GM19099 (cell line): ENCODE results near the gene PLAC1.

Experiments used
- POLR2A ChIP-seq: IDR thresholded peaks from 3 replicates; pipeline ENCODE4 v1.6.1; 2011; ENCODE audit warnings: low read depth; ENCODE audit not compliant: insufficient read length; ENCODE audit errors: extremely low read depth

Gene PLAC1

DNA sequence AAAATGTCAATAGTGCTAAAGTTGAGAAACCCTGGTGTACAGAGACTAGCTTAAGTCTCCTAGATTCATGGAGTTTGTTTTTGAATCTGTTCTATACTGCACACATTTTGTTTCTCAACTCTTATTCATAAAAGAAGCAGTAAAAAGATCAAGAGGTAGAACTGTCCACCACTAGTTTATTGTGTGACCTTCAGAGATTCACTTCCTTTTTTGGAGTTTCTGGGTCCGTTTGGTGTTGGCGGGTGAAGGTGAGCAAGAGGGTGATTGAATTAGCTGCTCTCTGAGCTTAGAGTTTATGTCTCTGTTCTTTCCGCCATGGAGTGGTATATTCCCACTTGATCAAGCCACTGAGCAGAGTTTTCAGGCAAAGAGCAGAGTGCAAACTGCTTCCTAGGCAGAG lies 21.4 kb upstream of the PLAC1 start:
- no peak for TF ChIP-seq POLR2A

DNA sequence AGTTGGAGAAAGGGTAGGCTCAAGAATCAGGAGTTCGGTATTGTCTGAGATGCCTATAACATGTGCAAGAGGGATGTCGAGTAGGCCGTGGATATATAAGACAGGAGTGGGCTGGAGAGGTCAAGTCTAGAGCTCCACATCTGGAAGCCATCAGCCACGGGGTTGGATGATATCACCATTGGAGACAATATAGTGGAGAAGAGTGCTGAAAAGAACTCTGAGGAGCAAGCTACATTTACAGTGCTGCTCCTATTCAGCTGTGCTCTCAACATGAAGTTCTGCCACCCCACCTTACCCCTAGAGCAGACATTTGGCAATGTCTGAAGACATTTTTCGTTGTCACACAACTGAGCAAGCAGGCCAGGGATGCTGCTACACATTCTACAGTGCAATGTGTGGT lies 20.9 kb upstream of the PLAC1 start:
- TF ChIP-seq POLR2A = no peak

DNA sequence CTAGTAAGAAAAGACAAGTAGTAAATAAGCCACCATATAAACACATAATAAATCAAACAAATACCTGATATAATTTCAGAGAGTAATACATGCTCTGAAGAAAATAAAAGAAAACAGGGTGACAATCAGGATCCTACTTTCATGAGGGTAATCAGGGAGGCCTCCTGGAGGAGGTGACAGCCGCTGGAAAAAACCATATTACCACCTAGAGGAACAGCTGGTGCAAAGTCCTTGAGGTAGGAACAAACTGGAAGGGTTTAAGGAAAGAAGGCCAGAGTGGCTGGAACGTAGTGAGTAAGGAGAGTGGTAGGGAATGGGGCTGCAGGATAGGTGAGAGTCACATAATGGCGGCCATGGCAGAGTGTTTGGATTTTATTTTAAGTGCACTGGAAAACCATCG lies 19.1 kb upstream of the PLAC1 start:
- TF ChIP-seq POLR2A = no peak

DNA sequence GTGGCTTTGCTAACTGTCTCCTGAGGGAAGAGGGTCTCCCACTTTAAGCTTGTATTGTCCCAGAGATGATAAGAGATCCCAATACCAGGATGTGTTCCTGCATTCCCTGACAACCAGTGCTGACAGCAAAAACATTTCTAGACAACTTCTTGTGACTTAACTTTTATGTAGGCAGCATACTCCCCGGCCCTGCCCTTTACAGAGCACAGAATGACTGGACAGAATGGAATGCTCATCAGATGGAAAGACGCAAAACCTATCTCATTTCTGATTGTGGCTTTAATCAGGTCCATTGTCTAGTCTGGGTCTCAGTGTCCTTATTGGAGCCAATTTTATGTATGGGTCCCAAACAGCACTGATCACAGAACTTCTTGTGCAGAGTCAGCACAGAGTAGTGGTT lies 18.2 kb upstream of the PLAC1 start:
- no peak for TF ChIP-seq POLR2A

DNA sequence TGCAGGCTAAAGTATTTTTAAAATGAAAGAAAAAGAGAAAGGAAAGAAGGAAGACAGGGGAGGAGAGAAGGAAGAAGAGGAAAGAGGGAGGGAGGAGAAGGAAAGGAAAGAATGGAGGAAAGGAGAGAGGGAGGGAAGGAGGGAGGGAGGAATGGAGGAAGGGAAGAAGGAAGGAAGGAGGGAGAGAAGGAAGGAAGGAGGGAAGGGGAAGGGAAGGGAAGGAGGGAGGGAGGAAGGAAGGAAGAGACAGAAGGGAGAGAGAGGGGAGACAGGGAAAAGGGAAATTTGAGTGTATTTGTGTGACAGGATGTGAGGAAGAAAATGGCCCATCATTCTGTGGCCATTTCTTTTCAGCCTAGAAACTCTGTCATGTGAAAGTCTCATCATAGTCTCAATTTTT lies 14.9 kb upstream of the PLAC1 start:
- TF ChIP-seq POLR2A = no peak

DNA sequence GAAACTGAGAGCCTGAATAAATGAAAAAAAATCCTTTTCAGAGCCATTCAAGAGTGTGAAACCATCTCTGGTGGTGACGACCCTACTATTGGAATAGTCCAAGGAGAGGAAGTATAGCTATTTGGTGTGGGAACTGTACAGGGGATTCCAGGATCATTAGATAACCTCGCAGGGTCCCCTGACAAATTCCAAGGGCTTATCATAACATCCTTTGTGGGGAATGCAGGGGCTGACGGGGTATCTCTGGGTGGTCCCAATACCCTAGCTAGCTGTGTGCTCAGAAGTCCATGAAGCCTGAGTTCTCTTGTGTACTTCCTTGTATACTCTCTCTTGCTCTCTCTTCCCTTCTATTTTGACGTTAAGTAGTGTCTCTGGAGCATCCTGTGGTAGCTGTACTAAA lies 13.8 kb upstream of the PLAC1 start:
- TF ChIP-seq POLR2A = no peak

DNA sequence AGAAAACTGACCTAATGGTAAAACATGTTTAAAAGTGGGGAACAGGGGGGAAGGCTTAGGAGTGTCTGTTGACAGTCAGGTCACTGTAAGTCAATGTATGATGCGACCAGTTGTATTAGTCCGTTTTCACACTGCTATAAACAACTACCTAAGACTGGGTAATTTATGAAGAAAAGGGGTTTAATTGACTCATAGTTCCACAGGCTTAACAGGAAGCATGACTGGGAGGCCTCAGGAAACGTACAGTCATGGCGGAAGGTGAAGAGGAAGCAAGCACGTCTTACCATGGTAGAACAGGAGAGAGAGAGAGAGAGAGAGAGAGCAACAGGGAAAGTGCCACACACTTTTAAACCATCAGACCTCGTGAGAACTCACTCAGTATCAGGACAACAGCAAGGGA lies 13.0 kb upstream of the PLAC1 start:
- TF ChIP-seq POLR2A = no peak

DNA sequence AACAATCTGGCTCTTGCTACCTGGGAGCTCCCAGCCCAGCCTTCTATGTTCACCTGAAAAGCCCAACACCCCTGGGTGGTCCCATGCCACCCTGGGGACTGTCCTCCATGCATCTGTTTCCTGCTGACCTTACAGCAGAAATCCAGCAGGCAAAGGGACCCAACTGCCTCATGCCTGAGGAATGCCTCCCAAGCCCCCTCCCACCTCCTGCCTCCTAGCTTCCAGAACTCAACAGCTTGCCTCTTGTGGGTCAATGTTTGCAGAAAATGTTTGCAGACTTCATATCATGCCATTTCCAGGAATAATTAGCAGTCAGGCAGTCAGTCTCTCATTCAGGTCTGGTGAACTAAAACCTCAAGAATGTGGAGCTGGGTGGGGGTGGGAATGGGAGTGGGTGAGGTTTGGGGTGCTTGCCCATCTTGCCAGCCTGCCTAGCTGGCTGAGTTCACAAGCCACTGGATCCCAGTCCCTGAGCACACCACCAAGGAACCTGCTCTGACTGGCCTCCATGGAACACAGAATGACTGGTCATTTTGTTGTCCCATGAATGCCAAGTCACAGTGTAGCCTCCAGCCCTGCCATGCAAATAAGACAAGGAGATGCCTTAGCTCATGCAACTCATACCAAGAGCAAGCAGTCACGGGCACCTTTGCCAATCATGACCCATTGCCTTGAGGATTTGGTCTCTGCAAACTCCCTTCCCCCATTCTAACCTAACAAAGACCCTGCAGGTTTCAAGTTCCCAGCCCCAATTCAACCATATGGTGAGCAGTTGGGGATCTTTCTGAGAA lies 12.1 kb upstream of the PLAC1 start:
- TF ChIP-seq POLR2A = no peak

DNA sequence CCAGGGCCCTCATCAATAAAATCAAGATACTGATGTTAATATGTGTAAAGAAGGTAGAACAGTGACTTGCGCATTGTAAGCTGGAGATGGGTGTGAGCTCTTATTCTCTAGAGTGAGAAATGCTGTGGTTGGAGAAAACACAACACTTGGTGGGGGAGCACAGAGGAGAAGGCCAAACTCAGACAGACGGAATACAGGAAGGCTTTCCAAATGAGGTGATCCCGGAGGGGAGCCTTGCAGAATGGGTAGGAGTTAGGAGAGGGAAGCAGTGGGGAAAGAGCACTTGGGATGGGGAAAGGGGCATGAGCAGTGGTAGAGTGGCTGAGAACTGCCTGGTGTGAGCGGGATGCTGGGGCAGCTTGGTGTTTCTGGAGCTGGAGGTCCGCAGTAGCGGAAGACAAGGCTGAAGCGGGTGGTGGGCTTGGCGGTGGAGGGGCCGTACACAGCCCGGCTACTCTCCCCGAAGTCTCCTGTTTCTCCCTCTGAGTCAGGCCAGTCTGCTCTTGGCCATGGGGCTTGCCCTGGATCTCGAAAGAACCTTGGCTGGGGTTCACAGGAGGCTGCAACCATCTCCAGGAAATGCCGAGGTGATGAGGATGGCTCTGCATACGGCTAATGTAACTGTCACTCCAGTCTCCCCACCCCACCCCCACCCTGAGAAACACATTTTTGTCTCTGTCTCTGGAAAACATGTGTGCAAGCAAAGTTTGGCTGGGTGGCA lies 11.3 kb upstream of the PLAC1 start:
- no peak for TF ChIP-seq POLR2A

DNA sequence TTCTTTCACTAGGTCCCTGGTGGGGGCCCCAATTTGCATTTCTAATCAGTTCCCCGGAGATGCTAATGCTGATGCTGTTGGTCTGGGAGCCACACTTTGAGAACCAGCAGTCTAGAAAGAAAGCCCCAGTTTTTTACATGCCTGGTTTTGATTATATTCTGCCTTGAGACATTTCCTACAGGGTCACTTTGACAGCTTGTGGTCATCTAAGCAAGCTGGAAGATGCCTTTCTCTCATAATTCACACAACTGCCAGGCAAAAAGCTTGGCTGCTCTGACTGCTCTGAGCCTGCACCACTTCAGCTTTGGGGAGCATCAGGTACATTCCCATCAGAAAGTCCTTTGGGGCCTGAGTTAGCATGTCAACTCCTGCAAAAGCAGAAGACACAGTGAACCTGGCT lies 5.9 kb upstream of the PLAC1 start:
- no peak for TF ChIP-seq POLR2A

DNA sequence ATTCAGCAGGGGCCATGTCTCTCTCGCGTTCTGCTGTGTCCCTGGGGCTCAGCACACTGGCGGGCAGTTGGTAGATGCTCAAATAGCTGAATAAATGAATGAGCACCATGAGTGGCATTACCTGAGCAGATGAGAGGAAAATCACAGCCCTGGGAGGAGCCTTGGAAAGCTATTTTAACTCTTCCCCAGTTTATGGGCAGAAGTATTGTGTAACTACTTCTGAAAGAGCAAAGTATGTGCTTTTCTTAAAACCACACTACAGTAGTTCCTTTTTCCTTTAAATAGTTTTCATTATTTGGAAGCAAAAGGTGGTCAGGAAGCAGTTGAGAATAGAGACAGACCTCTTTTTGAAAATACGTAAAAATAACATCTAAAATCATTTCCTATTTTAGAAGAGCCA lies 3.0 kb upstream of the PLAC1 start:
- TF ChIP-seq POLR2A = no peak

DNA sequence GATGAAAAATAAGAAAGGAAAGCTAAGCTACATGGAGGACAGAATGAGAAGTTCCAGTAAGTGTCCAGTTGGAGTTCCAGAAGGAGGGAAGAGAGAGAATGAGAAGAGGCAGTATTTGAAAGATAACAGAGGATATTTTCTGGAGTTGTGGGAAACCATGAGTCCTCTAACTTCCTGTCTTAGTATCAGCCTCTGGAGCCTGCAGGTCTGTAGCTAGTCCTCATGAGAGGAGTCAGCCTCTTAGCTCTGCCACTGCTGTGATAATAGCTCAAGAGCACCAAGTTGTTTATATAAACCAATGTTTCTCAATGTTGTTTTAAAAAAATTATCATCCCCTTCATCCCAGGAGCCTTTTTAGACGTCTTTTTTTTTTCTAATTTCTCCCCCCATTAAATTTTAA lies 2.4 kb upstream of the PLAC1 start:
- no peak for TF ChIP-seq POLR2A

DNA sequence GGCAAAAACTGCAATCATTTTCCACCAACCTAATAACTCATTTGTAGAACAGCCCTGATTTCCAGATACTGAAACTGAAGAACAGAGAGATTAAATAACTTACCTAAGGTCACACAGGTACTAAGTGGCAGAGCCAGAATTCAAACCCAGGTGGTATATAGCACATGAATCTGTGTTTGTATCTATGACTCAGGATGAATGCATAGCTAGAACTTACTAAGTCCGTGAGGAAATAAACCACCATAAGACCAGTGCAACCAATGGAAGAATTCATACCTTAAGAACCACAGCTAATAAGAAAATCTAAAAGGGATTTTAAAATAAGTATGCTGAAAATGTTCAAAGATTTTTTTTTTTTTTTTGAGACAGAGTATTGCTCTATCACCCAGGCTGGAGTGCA lies 1.5 kb upstream of the PLAC1 start:
- TF ChIP-seq POLR2A = no peak

DNA sequence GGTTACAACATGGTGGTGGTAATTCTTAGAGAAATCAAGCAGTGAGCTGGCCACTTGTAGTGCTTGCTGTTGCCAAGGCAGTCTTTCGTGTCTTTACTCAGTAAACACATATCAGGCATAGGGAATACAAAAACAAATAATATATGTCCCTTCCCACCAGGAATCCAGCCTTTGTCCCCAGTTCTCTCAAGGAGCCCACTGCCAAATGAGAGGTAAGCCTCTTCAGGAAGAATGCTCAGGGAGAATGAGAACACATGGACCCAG lies 421 bp upstream of the PLAC1 start:
- no peak for TF ChIP-seq POLR2A

DNA sequence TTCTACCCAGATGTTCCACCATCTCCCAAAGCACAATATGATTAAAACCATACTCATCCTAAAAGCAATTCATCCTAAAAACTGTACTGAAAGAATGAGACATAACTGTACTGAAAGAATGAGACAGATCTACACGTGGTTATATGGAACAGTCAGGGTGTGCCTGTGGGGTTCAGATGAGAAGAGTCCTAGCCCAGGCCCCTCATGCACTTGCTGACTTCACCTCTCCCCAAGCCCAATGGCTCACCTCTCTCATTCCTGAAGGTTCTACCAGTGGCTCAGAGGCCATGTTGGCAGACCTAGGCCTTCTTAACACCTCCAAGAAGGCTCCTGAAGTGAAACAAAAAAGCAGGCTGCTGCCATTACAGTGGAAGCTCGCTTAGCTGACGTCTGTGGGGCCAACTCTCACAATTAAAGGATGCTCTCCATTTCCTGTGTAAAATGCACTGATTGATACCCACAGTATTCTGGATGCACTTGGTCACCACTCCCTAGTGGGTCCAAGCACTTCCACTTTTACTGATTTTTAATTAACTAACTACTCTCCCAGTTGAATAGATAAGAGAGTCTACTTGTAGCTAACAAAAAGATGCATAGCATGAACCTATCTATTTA lies 3.8 kb downstream of the PLAC1 start:
- TF ChIP-seq POLR2A = no peak

DNA sequence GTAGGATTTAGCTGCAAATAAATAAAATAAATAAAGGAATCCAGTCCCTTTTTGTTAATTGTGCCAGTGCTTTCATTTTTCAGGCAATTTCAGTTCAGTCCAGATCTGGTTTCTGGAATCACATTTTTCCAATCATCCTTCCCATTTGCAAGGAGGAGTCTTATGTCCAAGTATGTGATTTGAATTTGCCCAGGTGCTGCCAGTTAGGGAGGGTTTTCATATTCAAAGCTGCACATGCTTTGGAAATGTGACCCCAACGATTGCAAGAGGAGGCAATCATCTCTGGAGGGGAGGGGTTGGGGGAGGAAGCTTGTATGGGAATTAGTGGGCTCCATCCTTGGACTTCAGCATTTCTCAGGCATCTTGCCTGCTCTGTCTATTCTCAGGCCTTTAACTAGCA lies 4.4 kb downstream of the PLAC1 start:
- TF ChIP-seq POLR2A = no peak
